ENCODE measurements around the gene MORN3. TPM values are rescaled to one million over a fixed set of nuclear protein-coding genes. Genes with fewer than 3 reads are reported as not detected.

MORN3 gene
- polyA plus RNA-seq, 1 experiment = 0.78 TPM

GRCh38 chr12:121713793-121714192 lies 44.3 kb upstream of the MORN3 start:
- TF ChIP-seq, protein P1, sequence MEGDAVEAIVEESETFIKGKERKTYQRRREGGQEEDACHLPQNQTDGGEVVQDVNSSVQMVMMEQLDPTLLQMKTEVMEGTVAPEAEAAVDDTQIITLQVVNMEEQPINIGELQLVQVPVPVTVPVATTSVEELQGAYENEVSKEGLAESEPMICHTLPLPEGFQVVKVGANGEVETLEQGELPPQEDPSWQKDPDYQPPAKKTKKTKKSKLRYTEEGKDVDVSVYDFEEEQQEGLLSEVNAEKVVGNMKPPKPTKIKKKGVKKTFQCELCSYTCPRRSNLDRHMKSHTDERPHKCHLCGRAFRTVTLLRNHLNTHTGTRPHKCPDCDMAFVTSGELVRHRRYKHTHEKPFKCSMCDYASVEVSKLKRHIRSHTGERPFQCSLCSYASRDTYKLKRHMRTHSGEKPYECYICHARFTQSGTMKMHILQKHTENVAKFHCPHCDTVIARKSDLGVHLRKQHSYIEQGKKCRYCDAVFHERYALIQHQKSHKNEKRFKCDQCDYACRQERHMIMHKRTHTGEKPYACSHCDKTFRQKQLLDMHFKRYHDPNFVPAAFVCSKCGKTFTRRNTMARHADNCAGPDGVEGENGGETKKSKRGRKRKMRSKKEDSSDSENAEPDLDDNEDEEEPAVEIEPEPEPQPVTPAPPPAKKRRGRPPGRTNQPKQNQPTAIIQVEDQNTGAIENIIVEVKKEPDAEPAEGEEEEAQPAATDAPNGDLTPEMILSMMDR (IDR thresholded peaks at IDR 0.05; ENCODE audit: low read depth, low read length) = no peak
- H3K4me3 ChIP-seq (ENCODE audit: low read depth, low read length) = peak overlapping the region; percentile 93
- ChIA-PET POLR2A (interaction anchor here (0.7 to 1.5 kb wide), 4 partner anchors 51 to 208 kb away, joined by 3 to 6 read pairs (median 5); partner anchors contain the start of gene RHOF), CTCF (interaction anchor here (0.6 to 3.7 kb wide), 6 partner anchors 12 to 1123 kb away, joined by 3 to 20 read pairs (median 4); partner anchors contain the start of gene RHOF)
- H3K27me3 ChIP-seq (ENCODE audit: control insufficient read depth, insufficient read depth, low read length) = no peaks in the 10 kb centered on the region
- no peak overlapping the region for H3K27ac ChIP-seq (ENCODE audit: low read depth, low read length)
- no peak for DNase-seq (ENCODE audit: low read depth, low spot score)
- no peaks in the 10 kb centered on the region; the same call in 1 of the 2 replicates for H3K9me3 ChIP-seq (ENCODE audit: control insufficient read depth, insufficient read depth, low read length)

DNA sequence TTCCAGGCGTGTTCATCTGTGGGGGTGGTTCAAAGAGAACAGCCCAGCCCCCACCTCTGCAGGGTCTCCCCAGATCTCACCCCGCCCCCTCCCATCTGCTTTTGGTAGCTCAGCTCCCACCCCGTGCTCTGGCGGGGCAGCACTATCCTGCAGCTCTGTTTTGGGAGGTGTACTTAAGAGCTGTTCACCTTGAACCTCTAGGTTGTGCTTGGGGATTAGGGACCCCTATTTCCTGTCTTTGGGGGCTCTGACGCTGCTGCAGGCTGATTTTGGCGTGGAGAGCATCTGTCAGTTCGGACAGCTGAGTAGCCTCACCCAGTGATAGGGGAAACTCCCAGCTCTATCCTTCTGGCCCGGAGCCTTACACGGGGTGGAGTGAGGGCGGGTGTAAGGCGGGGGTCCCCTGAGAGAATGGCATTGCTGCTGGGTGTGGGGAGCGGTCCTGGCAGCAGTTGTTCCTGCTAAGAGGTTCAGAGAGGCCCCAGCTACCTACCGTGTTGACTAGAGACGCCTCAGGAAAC lies 43.9 kb upstream of the MORN3 start:
- H3K4me3 ChIP-seq (ENCODE audit: low read depth, low read length) = peak overlapping the region; percentile 93
- no peak for DNase-seq (ENCODE audit: low read depth, low spot score)
- TF ChIP-seq, protein P1 (IDR thresholded peaks at IDR 0.05; ENCODE audit: low read depth, low read length) = no peak
- CTCF ChIA-PET = interaction anchor here (0.6 to 3.7 kb wide), 8 partner anchors 12 to 1764 kb away, joined by 3 to 20 read pairs (median 4); partner anchors contain the start of gene RHOF
- no peaks in the 10 kb centered on the region for H3K27me3 ChIP-seq (ENCODE audit: control insufficient read depth, insufficient read depth, low read length)
- POLR2A ChIA-PET = interaction anchor here (1.1 to 1.5 kb wide), 3 partner anchors 52 to 81 kb away, joined by 3 to 6 read pairs (median 4); partner anchors contain the start of gene RHOF
- peak overlapping the region; percentile 68 for H3K27ac ChIP-seq (ENCODE audit: low read depth, low read length)
- no peaks in the 10 kb centered on the region; the same call in 1 of the 2 replicates for H3K9me3 ChIP-seq (ENCODE audit: control insufficient read depth, insufficient read depth, low read length)

DNA sequence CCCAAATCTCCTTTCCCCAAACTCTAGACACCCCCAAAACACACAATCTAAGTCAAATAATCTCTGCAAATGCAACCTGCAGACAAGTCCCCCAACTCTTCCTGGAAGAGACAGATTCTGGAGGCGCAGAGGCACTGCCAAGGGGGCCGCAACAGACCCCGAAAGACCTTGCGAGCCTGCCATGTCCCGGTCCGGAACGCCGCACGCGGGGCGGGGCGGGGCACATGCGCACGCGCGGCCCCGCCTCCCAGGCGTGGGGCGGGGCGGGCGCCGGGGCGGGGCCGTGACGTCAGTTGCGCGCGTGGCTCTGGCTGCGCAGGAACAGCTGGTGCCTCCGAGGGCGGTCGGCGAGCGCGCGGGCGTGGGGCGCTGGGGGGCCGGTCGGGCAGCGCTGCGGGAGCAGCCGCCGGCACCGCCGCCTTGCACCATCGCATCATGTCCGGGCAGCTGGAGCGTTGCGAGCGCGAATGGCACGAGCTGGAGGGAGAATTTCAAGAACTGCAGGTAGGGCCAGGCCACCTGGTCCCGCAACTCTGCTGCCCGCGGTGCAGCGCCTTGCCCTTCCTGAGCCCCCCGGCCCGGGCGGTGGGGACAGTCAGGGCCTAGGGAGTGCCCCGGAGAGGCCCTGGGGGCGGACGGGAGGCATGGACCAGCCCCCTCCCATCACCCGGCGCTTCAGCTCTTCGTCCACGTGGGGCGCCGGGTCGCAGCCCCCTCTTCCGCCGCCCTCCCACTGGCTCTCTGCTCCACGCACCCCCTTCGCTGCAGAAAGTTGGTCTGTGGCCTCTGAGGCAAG lies 43.2 kb upstream of the MORN3 start, which contains the start of gene TMEM120B:
Gene TMEM120B, plus strand, starts transcription at position 292 of the 796 bp plus-strand sequence. Its CDS starts 144 bp downstream, at position 436.
- no peaks in the 10 kb centered on the region; the same call in 1 of the 2 replicates for H3K9me3 ChIP-seq (ENCODE audit: control insufficient read depth, insufficient read depth, low read length)
- DNase-seq (ENCODE audit: low read depth, low spot score) = no peak
- ChIA-PET CTCF (interaction anchor here (0.6 to 3.7 kb wide), 9 partner anchors 11 to 1764 kb away, joined by 3 to 20 read pairs (median 3); partner anchors contain the start of gene RHOF), POLR2A (interaction anchor here (0.9 to 1.5 kb wide), 6 partner anchors 8 to 292 kb away, joined by 3 to 6 read pairs (median 4); partner anchors contain the start of gene RHOF)
- H3K4me3 ChIP-seq (ENCODE audit: low read depth, low read length) = peak within 1 kb of the TSS; percentile 93
- TF ChIP-seq, protein P1 (IDR thresholded peaks at IDR 0.05; ENCODE audit: low read depth, low read length) = no peak
- peak within 1 kb of the TSS; percentile 68 for H3K27ac ChIP-seq (ENCODE audit: low read depth, low read length)
- H3K27me3 ChIP-seq (ENCODE audit: control insufficient read depth, insufficient read depth, low read length) = no peaks in the 10 kb centered on the region

- POLR2A ChIA-PET = interaction anchor here (0.9 to 1.2 kb wide), 3 partner anchors 9 to 293 kb away, joined by 3 to 4 read pairs (median 3); no protein-coding TSS in a partner anchor
- DNase-seq (ENCODE audit: low read depth, low spot score) = no peak
These were observed 42.7 kb upstream of the MORN3 start for GRCh38 chr12:121712190-121712460.

More at GRCh38 chr12:121712190-121712460, 42.7 kb upstream of the MORN3 start:
- Histone ChIP-seq H3K27me3 (ENCODE audit: control insufficient read depth, insufficient read depth, low read length) (no peaks in the 10 kb centered on the region), H3K27ac (ENCODE audit: low read depth, low read length) (peak overlapping the region; percentile 39), H3K9me3 (ENCODE audit: control insufficient read depth, insufficient read depth, low read length) (no peaks in the 10 kb centered on the region; the same call in 1 of the 2 replicates), H3K4me3 (ENCODE audit: low read depth, low read length) (peak overlapping the region; percentile 74)
- TF ChIP-seq, protein P1 (IDR thresholded peaks at IDR 0.05; ENCODE audit: low read depth, low read length) = no peak
- CTCF ChIA-PET = interaction anchor here (0.7 to 3.7 kb wide), 4 partner anchors 30 to 82 kb away, joined by 3 to 20 read pairs (median 4); partner anchors contain the start of gene RHOF

All from AG04450 (cell line).